Fibroblast of villous mesenchyme (primary cell): ENCODE measurements around the gene LRRC4. TPM values are rescaled to one million over a fixed set of nuclear protein-coding genes. Genes with fewer than 3 reads are reported as not detected.

Source experiments
- DNase-seq: peaks from one replicate; pipeline ENCODE4 v3.0.0-alpha.2; 2010; ENCODE audit warnings: low read depth
- H3K4me3 ChIP-seq: 2 replicates; pipeline ENCODE4 v1.5.1; 2011; ENCODE audit warnings: low read depth, mild to moderate bottlenecking, low read length
- total RNA-seq: library from RNA; depleted of rRNA; stranded (reverse); fragments of >200 nt; gene quantifications from 2 replicates; pipeline ENCODE4 v1.2.3, GENCODE V29; 2012
- TF ChIP-seq, protein P1 (sequence below): IDR thresholded peaks from 2 replicates; pipeline ENCODE4 v1.5.1; 2012; ENCODE audit warnings: low read depth, mild to moderate bottlenecking, low read length; ENCODE audit not compliant: insufficient read depth

LRRC4 gene
- total RNA-seq, 1 donor = under 0.01 TPM

DNA sequence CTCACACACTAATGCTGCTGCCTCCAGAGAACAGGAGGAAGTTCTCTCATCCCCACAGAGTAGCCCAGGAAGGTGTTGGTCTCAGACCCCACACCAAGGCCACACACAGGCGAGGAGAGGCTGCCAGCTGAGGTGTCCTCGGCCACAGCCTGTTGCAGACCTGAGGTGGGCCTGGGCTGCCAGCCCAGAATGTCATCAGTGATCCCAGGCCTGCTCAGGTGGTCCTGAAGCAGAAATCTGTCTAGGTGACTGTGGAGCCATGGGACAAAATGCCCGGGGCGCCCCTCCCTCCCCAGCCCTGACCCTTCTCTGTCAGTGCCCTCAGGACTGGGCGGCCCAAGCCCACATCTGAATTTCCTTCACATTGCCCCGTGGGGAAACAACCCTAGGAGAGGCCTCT is 43.5 kb upstream of the LRRC4 start:
- DNase-seq = no peak
- TF ChIP-seq, protein P1, sequence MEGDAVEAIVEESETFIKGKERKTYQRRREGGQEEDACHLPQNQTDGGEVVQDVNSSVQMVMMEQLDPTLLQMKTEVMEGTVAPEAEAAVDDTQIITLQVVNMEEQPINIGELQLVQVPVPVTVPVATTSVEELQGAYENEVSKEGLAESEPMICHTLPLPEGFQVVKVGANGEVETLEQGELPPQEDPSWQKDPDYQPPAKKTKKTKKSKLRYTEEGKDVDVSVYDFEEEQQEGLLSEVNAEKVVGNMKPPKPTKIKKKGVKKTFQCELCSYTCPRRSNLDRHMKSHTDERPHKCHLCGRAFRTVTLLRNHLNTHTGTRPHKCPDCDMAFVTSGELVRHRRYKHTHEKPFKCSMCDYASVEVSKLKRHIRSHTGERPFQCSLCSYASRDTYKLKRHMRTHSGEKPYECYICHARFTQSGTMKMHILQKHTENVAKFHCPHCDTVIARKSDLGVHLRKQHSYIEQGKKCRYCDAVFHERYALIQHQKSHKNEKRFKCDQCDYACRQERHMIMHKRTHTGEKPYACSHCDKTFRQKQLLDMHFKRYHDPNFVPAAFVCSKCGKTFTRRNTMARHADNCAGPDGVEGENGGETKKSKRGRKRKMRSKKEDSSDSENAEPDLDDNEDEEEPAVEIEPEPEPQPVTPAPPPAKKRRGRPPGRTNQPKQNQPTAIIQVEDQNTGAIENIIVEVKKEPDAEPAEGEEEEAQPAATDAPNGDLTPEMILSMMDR = no peak
- H3K4me3 ChIP-seq = no peak overlapping the region

- DNase-seq = no peak
- TF ChIP-seq, protein P1 = no peak
Observed at GRCh38 chr7:128074336-128074735, 43.1 kb upstream of the LRRC4 start.

GRCh38 chr7:128073671-128074310 is 42.6 kb upstream of the LRRC4 start:
- TF ChIP-seq, protein P1 = no peak
- no peak for DNase-seq
- no peak overlapping the region for H3K4me3 ChIP-seq

More at GRCh38 chr7:128074336-128074735, 43.1 kb upstream of the LRRC4 start:
- H3K4me3 ChIP-seq = no peak overlapping the region

DNA sequence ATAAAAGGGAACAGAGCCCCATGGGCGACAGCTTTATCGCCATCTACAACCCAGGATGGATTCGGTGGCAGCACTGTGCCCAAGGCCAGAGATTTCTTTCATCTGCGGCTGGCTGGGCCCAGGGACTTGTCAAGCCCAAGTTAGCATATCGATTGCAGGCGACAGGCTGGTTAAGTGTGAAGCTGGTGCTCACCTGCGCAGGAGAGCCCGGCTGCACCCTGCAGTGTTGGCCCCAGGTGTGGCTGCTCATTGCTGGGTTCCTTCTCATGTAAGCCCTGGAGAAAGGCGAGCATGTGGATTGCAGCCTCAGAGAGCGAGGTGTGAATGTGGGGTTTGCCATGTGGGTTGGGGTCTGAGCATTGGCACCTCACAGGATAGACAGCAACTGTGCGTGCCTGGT is 40.6 kb upstream of the LRRC4 start:
- no peak overlapping the region for H3K4me3 ChIP-seq
- no peak for DNase-seq
- TF ChIP-seq, protein P1 = no peak

GRCh38 chr7:128071376-128071775 is 40.1 kb upstream of the LRRC4 start:
- no peak overlapping the region for H3K4me3 ChIP-seq
- TF ChIP-seq, protein P1 = no peak
- no peak for DNase-seq

DNA sequence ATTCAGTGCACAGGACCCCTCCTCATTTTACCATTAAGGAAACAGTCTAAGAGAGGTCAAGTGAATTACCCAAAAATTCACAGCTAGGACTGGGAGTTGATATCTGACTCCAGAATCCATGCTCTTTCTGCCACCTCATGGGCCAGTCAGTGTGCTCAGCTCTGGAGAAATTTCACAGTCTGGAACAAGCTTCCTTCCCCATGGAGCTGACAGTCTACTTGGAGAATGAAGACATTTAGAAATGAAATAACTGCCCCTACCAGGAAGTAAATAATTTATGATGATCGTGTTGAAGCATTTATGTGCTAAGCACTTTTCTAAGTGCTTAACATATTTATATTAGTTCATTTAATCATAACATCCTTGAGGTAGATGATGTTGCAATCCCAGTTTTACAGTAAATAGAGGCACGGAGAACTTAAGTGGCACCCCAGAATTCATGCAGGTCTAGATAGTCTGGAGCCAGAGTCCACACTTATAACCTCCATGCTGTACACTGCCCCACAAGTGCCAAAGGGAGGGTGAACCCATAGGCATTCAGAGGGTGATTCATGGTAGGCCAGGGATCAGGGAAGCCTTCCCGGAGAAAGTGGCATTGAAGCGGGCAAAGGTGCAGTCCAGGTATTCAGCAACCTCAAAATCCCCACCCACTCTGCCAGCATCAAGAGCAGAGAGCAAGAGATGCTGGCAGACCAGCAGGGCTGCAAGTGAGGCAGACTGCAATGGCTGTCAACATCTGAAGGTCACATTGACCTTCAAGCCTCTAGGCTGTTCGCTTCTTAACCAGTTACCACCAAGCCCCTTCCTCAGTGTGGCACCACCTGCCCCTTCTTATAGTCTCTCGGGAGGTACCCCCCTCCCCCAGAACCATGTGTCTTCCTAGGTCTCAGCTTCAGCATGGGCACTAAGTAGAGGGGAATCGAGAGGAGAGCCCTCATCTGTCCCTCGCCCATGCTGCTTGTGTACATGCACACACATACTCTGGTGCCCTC is 38.4 kb upstream of the LRRC4 start:
- TF ChIP-seq, protein P1 = no peak
- no peak overlapping the region for H3K4me3 ChIP-seq
- DNase-seq = peak; percentile 6
